Middle frontal gyrus (tissue), 1 donor: ENCODE measurements around the gene CSRP3.
"Not testable (repeated sequence)": the region's sequence is repeated elsewhere in the genome, so short reads cannot be mapped to it uniquely, and the experiment has no call there.

Experiments
- DNase-seq: peaks from one replicate; pipeline ENCODE4 v3.0.0-alpha.2; 2015; ENCODE audit warnings: low spot score; ENCODE audit errors: extremely low spot score

The CSRP3 gene

GRCh38 chr11:19187114-19187832, 14.5 kb downstream of the CSRP3 start:
- no peak for DNase-seq

- DNase-seq: no peak
Measured at GRCh38 chr11:19185516-19186052, 16.2 kb downstream of the CSRP3 start.

GRCh38 chr11:19185036-19185435, 16.7 kb downstream of the CSRP3 start:
- DNase-seq: no peak

- DNase-seq: no peak
Measured at GRCh38 chr11:19183646-19184045, 18.1 kb downstream of the CSRP3 start.

- DNase-seq: no peak
Measured at GRCh38 chr11:19181531-19182261, 20.1 kb downstream of the CSRP3 start.

- no peak for DNase-seq
Measured at GRCh38 chr11:19176629-19177186, 25.1 kb downstream of the CSRP3 start.

- no peak for DNase-seq
Measured at GRCh38 chr11:19173964-19174638, 27.7 kb downstream of the CSRP3 start.

- no peak for DNase-seq
Measured at GRCh38 chr11:19173004-19173689, 28.6 kb downstream of the CSRP3 start.

GRCh38 chr11:19168090-19168489, 33.7 kb downstream of the CSRP3 start:
- DNase-seq: no peak

- no peak for DNase-seq
Measured at GRCh38 chr11:19164881-19165280, 36.9 kb downstream of the CSRP3 start.

- DNase-seq: no peak
Measured at GRCh38 chr11:19164230-19164855, 37.4 kb downstream of the CSRP3 start.

- no peak for DNase-seq
Measured at GRCh38 chr11:19163617-19164016, 38.2 kb downstream of the CSRP3 start.

- no peak for DNase-seq
Measured at GRCh38 chr11:19162951-19163505, 38.8 kb downstream of the CSRP3 start.

- DNase-seq: no peak
Measured at GRCh38 chr11:19161651-19162050, 40.1 kb downstream of the CSRP3 start.

GRCh38 chr11:19160847-19161246, 40.9 kb downstream of the CSRP3 start:
- DNase-seq: no peak

- no peak for DNase-seq
Measured at GRCh38 chr11:19156892-19157291, 44.9 kb downstream of the CSRP3 start.

GRCh38 chr11:19145319-19145718, 56.5 kb downstream of the CSRP3 start:
- DNase-seq: no peak

GRCh38 chr11:19136884-19137283, 64.9 kb downstream of the CSRP3 start:
- DNase-seq: not testable (repeated sequence)

GRCh38 chr11:19134004-19134403, 67.8 kb downstream of the CSRP3 start:
- no peak for DNase-seq
